Activated T-cell treated with anti-CD3 and anti-CD28 coated beads for 4 hours (primary cell): ENCODE data around the gene ZNF597.

Source experiments
- DNase-seq: peaks from one replicate; pipeline ENCODE4 v3.0.0-alpha.2; 2020

ZNF597 gene

GRCh38 chr16:3443108-3444031 lies at the start of gene ZNF597, which contains the start of gene NAA60:
Gene ZNF597, minus strand, starts transcription at chr16:3443504. Its CDS starts 351 bp downstream, at chr16:3443153.
Gene NAA60, plus strand, starts transcription at chr16:3443680. Its CDS starts 32,548 bp downstream, at chr16:3476228.
- DNase-seq = peak; percentile 61

GRCh38 chr16:3492356-3492755 lies 49.1 kb upstream of the ZNF597 start:
- no peak for DNase-seq

GRCh38 chr16:3490911-3491629 lies 47.8 kb upstream of the ZNF597 start:
- no peak for DNase-seq

- no peak for DNase-seq
These were observed 45.5 kb upstream of the ZNF597 start for GRCh38 chr16:3488801-3489200.

GRCh38 chr16:3487521-3488410 lies 44.5 kb upstream of the ZNF597 start:
- no peak for DNase-seq

- no peak for DNase-seq
These were observed 43.4 kb upstream of the ZNF597 start for GRCh38 chr16:3486506-3487215.

- DNase-seq = no peak
These were observed 42.7 kb upstream of the ZNF597 start for GRCh38 chr16:3485821-3486505.

- DNase-seq = no peak
These were observed 41.9 kb upstream of the ZNF597 start for GRCh38 chr16:3485097-3485745.

GRCh38 chr16:3484318-3485096 lies 41.2 kb upstream of the ZNF597 start:
- no peak for DNase-seq

- DNase-seq = no peak
These were observed 39.4 kb upstream of the ZNF597 start for GRCh38 chr16:3482659-3483241.

GRCh38 chr16:3481696-3482658 lies 38.7 kb upstream of the ZNF597 start:
- DNase-seq = no peak

GRCh38 chr16:3480901-3481695 lies 37.8 kb upstream of the ZNF597 start:
- no peak for DNase-seq

GRCh38 chr16:3479654-3480216 lies 36.4 kb upstream of the ZNF597 start:
- DNase-seq = no peak

GRCh38 chr16:3478242-3478925 lies 35.1 kb upstream of the ZNF597 start:
- no peak for DNase-seq

GRCh38 chr16:3476409-3476808 lies 33.1 kb upstream of the ZNF597 start:
- no peak for DNase-seq

- DNase-seq = no peak
These were observed 32.5 kb upstream of the ZNF597 start for GRCh38 chr16:3475604-3476375.
